Liver (tissue), 3 donors: ENCODE measurements around the gene RAN.

Experiments used
- EGR1 ChIP-seq, 2 donors: IDR thresholded peaks; 2 replicates each; pipeline ENCODE4 v1.6.1; 2016 to 2018; ENCODE audit warnings: antibody characterized with exemption in 2 of 2, low read depth in 2 of 2
- GABPA ChIP-seq, 2 donors: IDR thresholded peaks in 1 of 2; conservative IDR thresholded peaks in 1 of 2; 2 replicates each; pipeline ENCODE4 v1.6.1; 2016; ENCODE audit warnings: antibody characterized with exemption in 2 of 2, mild to moderate bottlenecking in 1 of 2, moderate library complexity in 1 of 2
- RAD21 ChIP-seq, 2 donors: IDR thresholded peaks; 2 replicates each; pipeline ENCODE4 v1.6.1; 2016; ENCODE audit warnings: antibody characterized with exemption in 2 of 2, mild to moderate bottlenecking in 2 of 2
- SP1 ChIP-seq: IDR thresholded peaks from 2 replicates; pipeline ENCODE4 v1.6.1; 2018; ENCODE audit warnings: antibody characterized with exemption, mild to moderate bottlenecking
- TAF1 ChIP-seq: conservative IDR thresholded peaks from 2 replicates; pipeline ENCODE4 v1.6.1; 2016; ENCODE audit warnings: antibody characterized with exemption, mild to moderate bottlenecking
- TF ChIP-seq, protein P1 (sequence below): IDR thresholded peaks from 2 replicates; pipeline ENCODE4 v1.6.1; 2016; ENCODE audit warnings: antibody characterized with exemption, mild to moderate bottlenecking
- TF ChIP-seq, protein P2 (sequence below): fragments of 150-350 bp; IDR thresholded peaks from 2 replicates; pipeline ENCODE4 v1.5.1; 2017; ENCODE audit warnings: improper control_type of control experiment, low read depth, low read length; ENCODE audit not compliant: missing input control
- TF ChIP-seq, protein P3 (sequence below): IDR thresholded peaks from 2 replicates; pipeline ENCODE4 v1.6.1; 2016; ENCODE audit warnings: antibody characterized with exemption
- TF ChIP-seq, protein P4 (sequence below): IDR thresholded peaks from 2 replicates; pipeline ENCODE4 v1.6.1; 2016; ENCODE audit warnings: antibody characterized with exemption
- donor health status: healthy.
- donor health status: healthy.

DNA sequence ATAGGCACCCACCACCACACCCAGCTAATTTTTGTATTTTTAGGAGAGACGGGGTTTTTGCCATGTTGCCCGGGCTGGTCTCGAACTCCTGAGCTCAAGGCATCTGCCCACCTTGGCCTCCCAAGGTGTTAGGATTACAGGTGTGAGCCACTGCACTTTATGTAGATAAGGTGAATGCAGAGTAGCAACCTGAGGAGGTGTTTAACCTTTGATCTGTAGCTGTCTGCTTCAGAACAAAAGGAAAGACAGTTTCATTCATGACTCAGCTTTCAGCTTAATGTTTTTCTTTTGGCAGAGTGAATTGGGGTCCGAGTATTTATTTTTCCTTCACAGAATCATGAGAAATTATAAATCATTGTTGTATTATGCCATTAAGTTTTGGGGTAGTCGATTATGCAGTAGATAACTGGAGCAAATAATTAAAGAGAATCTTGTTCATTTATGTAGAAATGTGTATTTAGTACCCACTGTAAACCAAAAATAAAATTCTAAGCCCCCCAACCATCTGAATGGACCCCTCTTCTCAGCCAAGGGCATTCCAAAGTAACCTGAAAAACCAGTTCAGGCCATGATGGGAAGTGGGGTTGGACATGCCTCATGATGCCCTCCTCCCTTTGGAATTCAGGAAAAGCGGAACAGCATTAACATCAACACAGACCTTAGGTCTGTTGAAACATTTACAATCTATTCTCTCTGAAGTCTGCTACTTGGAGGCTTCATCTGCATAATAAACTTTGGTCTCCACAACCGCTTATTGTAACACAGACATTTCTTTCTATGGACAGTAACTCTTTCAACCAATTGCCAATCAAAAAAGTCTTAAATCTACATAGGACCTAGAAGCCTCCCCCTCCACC is 22.1 kb upstream of the RAN start:
- TF ChIP-seq, protein P1, sequence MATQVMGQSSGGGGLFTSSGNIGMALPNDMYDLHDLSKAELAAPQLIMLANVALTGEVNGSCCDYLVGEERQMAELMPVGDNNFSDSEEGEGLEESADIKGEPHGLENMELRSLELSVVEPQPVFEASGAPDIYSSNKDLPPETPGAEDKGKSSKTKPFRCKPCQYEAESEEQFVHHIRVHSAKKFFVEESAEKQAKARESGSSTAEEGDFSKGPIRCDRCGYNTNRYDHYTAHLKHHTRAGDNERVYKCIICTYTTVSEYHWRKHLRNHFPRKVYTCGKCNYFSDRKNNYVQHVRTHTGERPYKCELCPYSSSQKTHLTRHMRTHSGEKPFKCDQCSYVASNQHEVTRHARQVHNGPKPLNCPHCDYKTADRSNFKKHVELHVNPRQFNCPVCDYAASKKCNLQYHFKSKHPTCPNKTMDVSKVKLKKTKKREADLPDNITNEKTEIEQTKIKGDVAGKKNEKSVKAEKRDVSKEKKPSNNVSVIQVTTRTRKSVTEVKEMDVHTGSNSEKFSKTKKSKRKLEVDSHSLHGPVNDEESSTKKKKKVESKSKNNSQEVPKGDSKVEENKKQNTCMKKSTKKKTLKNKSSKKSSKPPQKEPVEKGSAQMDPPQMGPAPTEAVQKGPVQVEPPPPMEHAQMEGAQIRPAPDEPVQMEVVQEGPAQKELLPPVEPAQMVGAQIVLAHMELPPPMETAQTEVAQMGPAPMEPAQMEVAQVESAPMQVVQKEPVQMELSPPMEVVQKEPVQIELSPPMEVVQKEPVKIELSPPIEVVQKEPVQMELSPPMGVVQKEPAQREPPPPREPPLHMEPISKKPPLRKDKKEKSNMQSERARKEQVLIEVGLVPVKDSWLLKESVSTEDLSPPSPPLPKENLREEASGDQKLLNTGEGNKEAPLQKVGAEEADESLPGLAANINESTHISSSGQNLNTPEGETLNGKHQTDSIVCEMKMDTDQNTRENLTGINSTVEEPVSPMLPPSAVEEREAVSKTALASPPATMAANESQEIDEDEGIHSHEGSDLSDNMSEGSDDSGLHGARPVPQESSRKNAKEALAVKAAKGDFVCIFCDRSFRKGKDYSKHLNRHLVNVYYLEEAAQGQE, result no peak
- TF ChIP-seq, protein P2, sequence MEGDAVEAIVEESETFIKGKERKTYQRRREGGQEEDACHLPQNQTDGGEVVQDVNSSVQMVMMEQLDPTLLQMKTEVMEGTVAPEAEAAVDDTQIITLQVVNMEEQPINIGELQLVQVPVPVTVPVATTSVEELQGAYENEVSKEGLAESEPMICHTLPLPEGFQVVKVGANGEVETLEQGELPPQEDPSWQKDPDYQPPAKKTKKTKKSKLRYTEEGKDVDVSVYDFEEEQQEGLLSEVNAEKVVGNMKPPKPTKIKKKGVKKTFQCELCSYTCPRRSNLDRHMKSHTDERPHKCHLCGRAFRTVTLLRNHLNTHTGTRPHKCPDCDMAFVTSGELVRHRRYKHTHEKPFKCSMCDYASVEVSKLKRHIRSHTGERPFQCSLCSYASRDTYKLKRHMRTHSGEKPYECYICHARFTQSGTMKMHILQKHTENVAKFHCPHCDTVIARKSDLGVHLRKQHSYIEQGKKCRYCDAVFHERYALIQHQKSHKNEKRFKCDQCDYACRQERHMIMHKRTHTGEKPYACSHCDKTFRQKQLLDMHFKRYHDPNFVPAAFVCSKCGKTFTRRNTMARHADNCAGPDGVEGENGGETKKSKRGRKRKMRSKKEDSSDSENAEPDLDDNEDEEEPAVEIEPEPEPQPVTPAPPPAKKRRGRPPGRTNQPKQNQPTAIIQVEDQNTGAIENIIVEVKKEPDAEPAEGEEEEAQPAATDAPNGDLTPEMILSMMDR, result no peak
- no peak for TF ChIP-seq RAD21 (IDR thresholded peaks at IDR 0.05)
- TF ChIP-seq GABPA (IDR thresholded peaks at IDR 0.05 in 1 of 2, conservative IDR thresholded peaks at IDR 0.05 in 1 of 2), result no peak
- no peak for TF ChIP-seq TAF1
- TF ChIP-seq SP1, result peak; percentile 18
- TF ChIP-seq, protein P3, sequence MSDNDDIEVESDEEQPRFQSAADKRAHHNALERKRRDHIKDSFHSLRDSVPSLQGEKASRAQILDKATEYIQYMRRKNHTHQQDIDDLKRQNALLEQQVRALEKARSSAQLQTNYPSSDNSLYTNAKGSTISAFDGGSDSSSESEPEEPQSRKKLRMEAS, result no peak
- TF ChIP-seq, protein P4, sequence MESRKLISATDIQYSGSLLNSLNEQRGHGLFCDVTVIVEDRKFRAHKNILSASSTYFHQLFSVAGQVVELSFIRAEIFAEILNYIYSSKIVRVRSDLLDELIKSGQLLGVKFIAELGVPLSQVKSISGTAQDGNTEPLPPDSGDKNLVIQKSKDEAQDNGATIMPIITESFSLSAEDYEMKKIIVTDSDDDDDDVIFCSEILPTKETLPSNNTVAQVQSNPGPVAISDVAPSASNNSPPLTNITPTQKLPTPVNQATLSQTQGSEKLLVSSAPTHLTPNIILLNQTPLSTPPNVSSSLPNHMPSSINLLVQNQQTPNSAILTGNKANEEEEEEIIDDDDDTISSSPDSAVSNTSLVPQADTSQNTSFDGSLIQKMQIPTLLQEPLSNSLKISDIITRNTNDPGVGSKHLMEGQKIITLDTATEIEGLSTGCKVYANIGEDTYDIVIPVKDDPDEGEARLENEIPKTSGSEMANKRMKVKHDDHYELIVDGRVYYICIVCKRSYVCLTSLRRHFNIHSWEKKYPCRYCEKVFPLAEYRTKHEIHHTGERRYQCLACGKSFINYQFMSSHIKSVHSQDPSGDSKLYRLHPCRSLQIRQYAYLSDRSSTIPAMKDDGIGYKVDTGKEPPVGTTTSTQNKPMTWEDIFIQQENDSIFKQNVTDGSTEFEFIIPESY, result no peak
- no peak for TF ChIP-seq EGR1 (IDR thresholded peaks at IDR 0.05; ENCODE audit: low read depth in 2 of 2)
